Peyer's patch (tissue), 4 donors: ENCODE measurements around the gene IQGAP2. TPM values are rescaled to one million over a fixed set of nuclear protein-coding genes. Genes with fewer than 3 reads are reported as not detected.

Source experiments
- DNase-seq, 3 donors: peaks; one replicate each; pipeline ENCODE4 v3.0.0-alpha.2; 2017 to 2019
- H3K27ac ChIP-seq, 4 donors: fragments of 200-600 bp; sonication (generic); one replicate each; pipeline ENCODE4 v1.5.1; 2016 to 2019
- H3K27me3 ChIP-seq, 2 donors: fragments of 200-600 bp; sonication (generic); one replicate each; pipeline ENCODE4 v1.5.1; 2019
- H3K36me3 ChIP-seq, 3 donors: fragments of 200-600 bp; sonication (generic); one replicate each; pipeline ENCODE4 v1.5.1; 2016 to 2019
- H3K4me1 ChIP-seq, 4 donors: fragments of 200-600 bp; sonication (generic); one replicate each; pipeline ENCODE4 v1.5.1; 2016 to 2019
- H3K4me3 ChIP-seq, 4 donors: fragments of 200-600 bp; sonication (generic); 1 replicate in 3 of 4; 2 replicates in 1 of 4; pipeline ENCODE4 v1.5.1; 2016 to 2019; ENCODE audit warnings: mild to moderate bottlenecking in 1 of 4
- H3K9me3 ChIP-seq, 4 donors: fragments of 200-600 bp; sonication (generic); one replicate each; pipeline ENCODE4 v1.5.1; 2016 to 2019; ENCODE audit warnings: mild to moderate bottlenecking in 1 of 4
- CTCF ChIP-seq, 6 experiments: fragments of 450-650 bp in 4 of 6; fragments of 200-600 bp in 2 of 6; sonication (generic) in 1 of 6; IDR thresholded peaks; one replicate each; pipeline ENCODE4 v1.5.1; 2017 to 2019; ENCODE audit warnings: antibody characterized with exemption in 6 of 6, mild to moderate bottlenecking in 3 of 6, moderate library complexity in 1 of 6
- POLR2A ChIP-seq, 2 donors: fragments of 450-650 bp; IDR thresholded peaks; one replicate each; pipeline ENCODE4 v1.5.1; 2017; ENCODE audit warnings: antibody characterized with exemption in 2 of 2, mild to moderate bottlenecking in 2 of 2, moderate library complexity in 2 of 2
- total RNA-seq, 4 donors: library from RNA; depleted of rRNA; stranded (reverse); fragments of >200 nt; gene quantifications; one replicate each; pipeline ENCODE4 v1.1.0, GENCODE V29; 2016

Gene IQGAP2
- total RNA-seq, 4 donors from 2014 or later: 58.6 to 110 (median 84.7) TPM

- TF ChIP-seq CTCF (IDR thresholded peaks at IDR 0.05) (no peak), POLR2A (IDR thresholded peaks at IDR 0.05) (no peak)
- no peak overlapping the region for H3K27ac ChIP-seq
- H3K9me3 ChIP-seq: no peaks in the 10 kb centered on the region
- H3K36me3 ChIP-seq: no peaks in the 10 kb centered on the region
- no peak overlapping the region for H3K4me3 ChIP-seq
- H3K27me3 ChIP-seq: no peaks in the 10 kb centered on the region
- no peak for DNase-seq
- H3K4me1 ChIP-seq: no peaks in the 10 kb centered on the region
Observed at GRCh38 chr5:76393035-76393680, 9.9 kb upstream of the IQGAP2 start.

GRCh38 chr5:76397200-76397599 lies 5.9 kb upstream of the IQGAP2 start:
- H3K4me1 ChIP-seq: peaks cover 0 to 6% (median 0%) of the 10 kb centered on the region in 4 donors
- no peak for DNase-seq
- no peaks in the 10 kb centered on the region for H3K9me3 ChIP-seq
- no peaks in the 10 kb centered on the region for H3K27me3 ChIP-seq
- no peak for TF ChIP-seq POLR2A (IDR thresholded peaks at IDR 0.05)
- TF ChIP-seq CTCF (IDR thresholded peaks at IDR 0.05): no peak
- H3K36me3 ChIP-seq: no peaks in the 10 kb centered on the region
- H3K4me3 ChIP-seq: no peak overlapping the region
- no peak overlapping the region for H3K27ac ChIP-seq

- no peak overlapping the region for H3K4me3 ChIP-seq
- H3K4me1 ChIP-seq: peaks cover 0 to 9% (median 0%) of the 10 kb centered on the region in 4 donors
- no peak for DNase-seq
- no peak overlapping the region for H3K27ac ChIP-seq
- H3K36me3 ChIP-seq: no peaks in the 10 kb centered on the region
- no peaks in the 10 kb centered on the region for H3K9me3 ChIP-seq
- TF ChIP-seq CTCF (IDR thresholded peaks at IDR 0.05) (no peak), POLR2A (IDR thresholded peaks at IDR 0.05) (no peak)
- no peaks in the 10 kb centered on the region for H3K27me3 ChIP-seq
Observed at GRCh38 chr5:76399268-76399667, 3.8 kb upstream of the IQGAP2 start.

- no peak overlapping the region for H3K4me3 ChIP-seq
- no peaks in the 10 kb centered on the region for H3K36me3 ChIP-seq
Observed at GRCh38 chr5:76400466-76400865, 2.6 kb upstream of the IQGAP2 start.

GRCh38 chr5:76401801-76402250 lies 1.3 kb upstream of the IQGAP2 start:
- TF ChIP-seq POLR2A (IDR thresholded peaks at IDR 0.05): no peak
- no peak for TF ChIP-seq CTCF (IDR thresholded peaks at IDR 0.05)
- peak in 2 of 3 donors; percentile 62 to 64 for DNase-seq
- Histone ChIP-seq H3K27me3 (no peaks in the 10 kb centered on the region), H3K4me1 (peaks cover 0 to 13% (median 0%) of the 10 kb centered on the region in 4 donors), H3K9me3 (no peaks in the 10 kb centered on the region), H3K4me3 (peak overlapping the region; percentile 67 to 77 (median 74)), H3K27ac (peak overlapping the region; percentile 82 to 89 (median 88)), H3K36me3 (no peaks in the 10 kb centered on the region)

More at GRCh38 chr5:76400466-76400865, 2.6 kb upstream of the IQGAP2 start:
- Histone ChIP-seq H3K9me3 (no peaks in the 10 kb centered on the region), H3K27ac (no peak overlapping the region), H3K4me1 (peaks cover 0 to 10% (median 0%) of the 10 kb centered on the region in 4 donors), H3K27me3 (no peaks in the 10 kb centered on the region)
- TF ChIP-seq CTCF (IDR thresholded peaks at IDR 0.05) (no peak), POLR2A (IDR thresholded peaks at IDR 0.05) (no peak)
- no peak for DNase-seq
